Measurements from ENCODE around the gene TRMT1.

Gene TRMT1

DNA sequence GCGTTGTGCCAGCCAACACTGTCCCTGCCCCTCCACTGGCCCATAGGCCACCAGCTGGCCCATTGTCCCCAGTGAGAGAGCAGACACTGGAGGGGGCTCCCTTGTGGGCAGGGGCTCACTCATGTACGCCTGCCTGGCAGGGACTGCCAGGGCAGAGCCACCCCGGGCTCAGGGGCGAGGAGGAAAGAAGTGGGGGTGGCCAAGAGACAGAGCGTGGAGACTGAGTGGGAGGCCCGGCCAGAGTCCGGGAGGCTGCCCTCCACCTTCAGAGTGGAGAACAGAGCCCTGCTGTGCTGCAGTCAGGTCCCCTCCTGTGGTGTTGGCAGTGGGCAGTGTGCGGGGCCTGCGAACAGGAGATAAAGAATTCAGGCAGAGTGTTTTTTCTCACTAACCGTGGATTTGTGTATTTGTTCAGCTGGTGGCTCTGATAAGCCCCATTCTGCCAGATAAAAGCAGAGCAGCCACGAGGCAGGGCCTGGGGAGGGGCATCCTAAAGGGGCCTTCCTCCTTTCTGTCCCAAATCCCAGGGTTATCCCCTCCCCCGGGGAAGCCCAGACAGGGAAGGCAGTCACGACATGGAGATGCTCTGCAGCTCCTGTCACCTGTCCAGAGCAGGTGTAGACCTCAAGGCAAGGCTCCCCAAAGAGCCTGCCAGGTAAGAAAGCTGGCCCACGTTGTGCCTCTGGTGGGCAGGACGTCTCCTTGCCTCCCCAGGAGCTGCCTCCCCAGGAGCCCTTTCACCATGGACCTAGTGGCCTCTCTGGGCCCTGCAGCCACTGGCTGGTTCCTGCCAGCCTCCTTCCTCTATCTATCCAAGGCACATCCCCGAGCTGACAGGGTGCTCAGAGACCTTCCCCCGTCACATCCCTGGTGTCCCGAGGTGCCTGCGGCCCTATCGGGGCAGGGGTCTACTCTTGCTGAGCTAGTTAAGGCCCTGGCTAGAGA is 46.9 kb downstream of the TRMT1 start:
- no peak for DNase-seq

DNA sequence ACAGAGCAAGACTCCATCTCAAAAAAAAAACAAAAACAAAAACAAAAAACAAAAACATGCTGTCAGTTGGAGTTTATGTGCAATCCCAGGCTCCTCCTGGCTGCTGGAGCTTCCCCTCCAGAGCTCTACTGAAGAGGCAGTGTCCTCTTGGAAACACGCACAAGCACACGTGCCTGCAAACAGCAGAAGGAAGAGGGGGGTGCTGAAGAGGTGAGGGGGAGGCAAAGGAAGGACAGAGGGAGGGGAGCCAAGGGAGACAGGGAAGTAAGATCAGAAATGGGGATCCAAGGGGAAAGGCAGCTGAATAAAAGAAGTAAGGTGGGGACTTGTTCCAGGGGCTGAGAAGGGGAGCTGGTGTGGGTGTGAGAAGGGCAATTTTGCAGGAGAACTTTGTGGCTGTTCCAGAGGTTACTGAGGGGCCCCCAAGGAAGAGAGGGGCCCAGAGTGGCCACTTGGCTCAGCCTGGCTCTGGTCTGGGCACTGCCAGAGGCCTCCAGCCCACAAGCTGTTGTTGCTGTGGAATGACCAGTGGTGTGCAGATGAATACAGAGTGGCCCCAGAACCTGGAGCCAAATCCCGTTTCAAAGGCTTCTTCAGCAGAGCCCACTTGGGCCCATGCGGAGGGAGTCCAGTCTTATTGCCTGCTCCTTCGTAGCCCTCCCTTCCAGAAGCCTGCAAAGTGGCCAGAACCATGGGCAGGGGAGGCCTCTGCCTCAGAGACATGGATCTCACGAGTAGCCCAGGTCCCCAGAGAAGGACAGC is 48.3 kb downstream of the TRMT1 start:
- DNase-seq = no peak

DNA sequence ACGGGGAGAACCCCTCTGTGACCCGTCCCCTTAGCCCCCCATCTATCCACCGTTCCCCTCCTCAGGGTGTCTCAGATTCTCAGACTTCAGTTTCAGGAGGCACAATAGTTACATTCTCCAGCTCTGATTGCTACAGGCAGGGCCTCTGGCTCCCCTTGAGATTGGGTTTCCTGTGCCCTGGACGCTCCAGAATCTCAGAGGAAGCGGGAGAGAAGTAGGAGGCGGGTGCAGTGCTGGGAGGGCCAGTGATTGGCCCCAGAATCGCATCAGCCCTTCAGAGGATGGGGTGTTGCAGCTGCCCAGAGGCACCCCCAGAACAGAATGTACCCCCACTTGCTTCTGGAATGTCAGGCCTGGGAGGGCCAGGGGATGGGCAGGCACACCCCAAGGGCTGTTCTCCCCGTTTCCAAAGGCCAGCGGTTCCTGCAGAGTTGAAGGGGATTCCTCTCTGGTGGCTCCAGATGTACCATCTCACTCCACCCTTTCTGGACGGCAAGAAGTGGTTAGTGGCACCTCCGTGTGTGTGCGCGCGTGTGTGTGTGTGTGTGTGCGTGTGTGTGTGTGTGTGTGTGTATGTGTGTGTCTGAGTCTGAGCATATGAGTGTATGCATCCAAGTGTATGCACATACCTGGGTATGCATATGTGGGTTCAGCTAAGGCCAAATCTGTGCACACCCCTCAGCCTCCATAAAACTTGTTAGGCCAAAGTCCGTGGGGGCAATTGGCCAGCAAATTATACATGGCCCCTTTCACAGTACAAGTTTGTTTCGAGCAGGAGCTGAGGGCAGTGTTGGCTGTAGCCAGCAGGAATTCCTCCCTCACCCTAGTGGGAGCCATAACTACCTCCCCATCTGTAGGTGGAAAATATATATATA is 49.4 kb downstream of the TRMT1 start:
- no peak for DNase-seq

DNA sequence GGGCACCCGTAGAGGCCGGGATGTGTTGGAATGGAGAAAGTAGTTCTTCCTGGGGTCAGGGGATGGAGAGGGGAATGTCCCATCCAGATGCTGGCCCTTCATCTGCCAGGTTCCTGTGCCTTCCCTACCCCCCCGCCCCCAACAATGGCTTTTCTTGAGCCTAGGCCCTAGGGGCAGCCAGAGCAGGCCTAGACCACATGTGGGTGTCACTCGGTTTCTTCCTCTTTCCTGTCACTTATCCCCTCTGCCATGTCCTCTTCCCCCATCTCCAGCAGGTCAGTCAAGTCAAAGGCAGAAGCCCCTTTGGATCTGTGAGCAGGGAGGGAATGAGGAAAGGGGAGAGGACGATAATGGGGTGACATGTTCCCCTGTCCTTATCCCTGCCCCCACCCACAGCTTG is 50.3 kb downstream of the TRMT1 start:
- DNase-seq = no peak

DNA sequence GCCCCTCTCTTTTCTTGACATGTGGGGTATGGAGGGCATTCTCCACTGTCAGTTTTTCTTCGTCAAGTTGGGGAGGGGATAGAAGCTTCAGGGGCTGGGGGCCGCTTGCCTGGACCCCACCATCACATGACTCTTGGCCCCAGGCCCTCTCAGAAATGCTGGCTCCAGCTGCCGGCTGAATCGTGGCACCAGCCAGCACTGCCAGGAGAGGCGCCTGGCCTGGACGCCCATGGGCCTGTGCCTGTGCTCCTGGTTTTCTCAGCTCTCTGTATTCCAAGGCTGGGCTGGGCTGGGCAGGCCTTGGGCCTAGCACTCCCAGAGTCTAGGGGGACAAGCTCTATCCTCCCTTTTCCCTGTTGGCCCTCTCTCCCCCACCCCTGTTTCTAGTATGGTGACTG is 52.4 kb downstream of the TRMT1 start:
- no peak for DNase-seq

DNA sequence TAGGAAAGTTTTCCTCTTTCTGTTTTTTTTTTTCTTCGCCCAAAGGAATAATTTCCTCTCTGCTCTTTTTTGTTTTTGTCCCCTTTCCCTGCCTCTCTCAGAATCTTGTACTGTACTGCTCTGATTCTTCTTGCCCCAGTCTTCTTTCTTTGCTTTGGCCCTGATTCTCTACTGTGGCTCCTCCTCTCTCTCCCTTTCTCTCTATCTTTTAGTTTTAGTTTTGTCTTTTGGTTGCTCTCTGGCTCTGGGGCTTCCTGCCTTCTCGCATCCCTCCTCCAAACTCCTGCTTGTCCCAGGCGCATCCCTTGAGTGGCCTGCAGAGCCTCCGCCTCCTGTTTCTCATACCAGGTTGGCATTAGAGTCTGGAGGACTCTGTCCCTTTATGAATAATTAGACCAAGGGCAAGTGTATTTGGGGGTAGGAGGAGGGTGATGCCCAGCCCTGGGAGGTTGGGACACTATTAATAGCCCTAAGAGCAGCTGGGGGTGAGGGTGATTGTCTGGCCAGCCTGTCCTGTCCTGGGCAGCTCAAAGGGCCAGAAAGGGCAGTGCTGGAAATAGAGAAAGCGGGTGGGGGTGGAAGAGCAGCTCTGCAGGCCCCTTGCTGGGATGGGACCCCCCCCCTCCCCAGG is 53.0 kb downstream of the TRMT1 start:
- no peak for DNase-seq

DNA sequence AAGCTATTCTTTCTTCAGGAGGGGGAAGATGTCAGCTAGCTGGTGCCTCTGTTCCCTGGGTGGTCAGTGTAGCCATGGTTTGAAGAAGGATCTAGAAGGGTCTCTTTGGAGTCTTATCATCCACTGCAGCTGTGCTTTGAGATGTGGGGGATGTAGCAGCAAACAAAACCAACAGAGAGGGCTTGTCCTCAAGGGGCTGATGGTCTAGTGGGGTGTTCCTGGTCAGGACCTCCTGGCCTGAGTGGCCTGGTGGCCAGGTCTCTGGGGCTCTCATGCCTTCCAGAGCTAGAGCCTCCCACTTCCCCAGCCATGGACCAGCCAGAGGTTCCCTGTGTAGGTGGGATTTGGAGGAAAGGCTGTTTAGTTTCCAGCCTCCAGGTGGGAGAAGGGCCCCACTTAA is 54.2 kb downstream of the TRMT1 start:
- no peak for DNase-seq

DNA sequence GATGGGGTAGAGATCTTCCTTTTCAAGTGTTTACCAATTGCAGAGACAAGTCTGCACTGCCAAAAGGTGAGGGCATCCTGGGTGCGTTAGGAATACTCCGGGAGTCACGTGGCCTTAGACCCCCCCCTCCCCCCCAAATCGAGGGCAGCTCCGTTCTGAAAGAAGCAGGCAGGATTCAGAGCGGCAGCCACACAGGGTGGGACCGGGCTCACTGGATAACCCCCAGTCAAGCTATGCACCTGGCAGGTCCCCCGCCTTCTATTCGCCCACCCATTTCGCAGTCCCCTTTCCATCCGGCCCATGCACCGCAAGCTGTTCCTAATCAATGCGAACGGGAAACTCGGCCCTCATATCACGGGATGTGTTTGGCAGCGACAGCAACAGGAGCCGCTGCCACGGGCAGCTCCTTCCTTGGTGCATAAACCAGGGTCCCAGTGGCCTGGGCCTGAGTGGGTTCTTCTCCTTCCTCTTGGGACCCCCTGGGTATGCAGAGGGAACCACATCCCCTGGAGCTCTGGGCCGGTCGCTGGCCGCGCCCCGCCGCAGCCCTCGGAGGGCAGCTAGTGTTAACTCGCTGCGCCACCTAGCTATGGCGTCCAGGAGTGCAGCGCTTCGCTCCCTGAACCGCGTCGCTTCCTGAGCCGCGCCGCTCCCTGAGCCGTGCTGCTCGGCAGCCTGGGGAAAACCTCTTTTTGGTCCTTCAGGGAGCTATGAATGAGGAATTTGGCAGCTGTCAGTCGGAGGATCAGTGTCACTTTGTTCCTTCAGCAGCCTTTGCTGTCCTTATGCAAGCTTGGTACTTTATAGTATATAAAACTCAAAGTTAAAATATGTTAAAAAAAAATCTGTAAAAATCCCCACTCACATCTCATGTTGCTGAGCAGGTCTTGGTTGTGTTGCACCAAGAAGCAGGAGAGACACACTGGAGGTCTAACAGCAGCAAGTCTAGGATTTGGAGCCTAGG is 55.3 kb downstream of the TRMT1 start:
- DNase-seq = peak; percentile 20

DNA sequence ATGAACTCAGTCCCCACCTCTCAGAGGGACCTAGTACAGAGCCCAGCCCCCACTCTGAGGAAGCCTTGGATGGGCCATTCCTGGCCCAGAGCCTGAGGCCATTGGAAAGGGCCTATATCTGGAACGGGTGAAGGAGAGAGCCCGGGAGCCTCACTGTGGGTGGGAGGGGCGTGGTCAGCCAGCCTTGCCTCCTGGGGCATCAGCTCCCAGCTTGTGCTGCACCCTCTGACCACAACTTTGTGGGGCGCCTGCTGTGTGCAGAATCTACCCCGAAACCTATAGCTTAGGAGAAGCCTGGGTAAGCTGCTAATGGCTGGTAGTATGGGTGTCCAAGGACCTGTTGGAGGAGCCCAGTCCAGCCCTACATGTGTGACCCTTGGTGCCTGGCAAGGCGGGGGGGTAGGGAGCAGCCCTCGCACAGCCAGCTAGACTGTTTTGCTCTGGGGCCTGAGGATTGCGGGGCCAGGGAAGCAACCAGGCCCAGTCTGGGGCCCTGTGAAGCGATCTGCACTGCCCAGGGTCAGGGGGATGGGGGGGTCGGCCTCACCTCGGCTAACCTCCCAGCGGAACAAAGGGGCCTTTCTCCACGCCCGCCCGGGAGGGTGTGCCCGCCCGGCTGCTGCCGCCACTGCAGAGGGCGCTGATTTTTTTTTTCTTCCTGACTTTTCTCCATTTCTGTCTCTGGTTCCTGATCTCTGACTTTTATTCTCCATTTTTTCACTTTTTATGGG is 56.1 kb downstream of the TRMT1 start:
- no peak for DNase-seq

DNA sequence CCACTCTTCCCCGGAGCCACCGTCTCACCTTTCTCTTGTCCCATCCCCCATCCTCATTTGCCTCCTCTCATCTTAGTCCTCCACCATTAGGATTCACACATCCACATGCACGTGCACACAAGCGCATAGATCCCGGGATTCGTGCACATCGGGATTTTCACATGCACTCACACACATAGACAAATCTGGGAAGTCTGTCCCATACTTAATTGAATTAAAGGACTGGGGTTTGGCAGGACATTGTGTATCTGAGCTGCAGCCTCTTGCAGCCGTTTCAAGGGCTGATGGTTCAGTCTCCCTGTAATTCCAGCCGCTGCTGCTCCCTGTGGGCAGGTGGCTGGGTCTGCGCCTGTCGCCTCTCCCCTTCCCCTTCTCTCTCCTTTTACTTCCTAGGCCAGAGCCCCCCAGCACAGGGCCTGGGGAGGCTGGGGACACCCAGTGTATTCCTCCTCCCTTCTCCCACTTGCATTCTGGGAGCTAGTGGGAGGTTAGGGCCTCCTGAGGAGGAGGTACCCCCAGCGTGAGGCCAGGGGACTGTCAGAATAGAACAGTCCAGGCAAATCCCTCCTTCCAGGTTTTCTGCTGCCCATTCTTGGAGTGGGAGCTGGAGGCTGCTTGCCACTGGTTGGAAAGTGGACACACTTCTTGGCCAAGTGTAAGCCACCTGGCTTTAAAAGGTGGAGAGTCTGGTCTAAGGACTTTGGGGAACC is 57.4 kb downstream of the TRMT1 start:
- DNase-seq = no peak

DNA sequence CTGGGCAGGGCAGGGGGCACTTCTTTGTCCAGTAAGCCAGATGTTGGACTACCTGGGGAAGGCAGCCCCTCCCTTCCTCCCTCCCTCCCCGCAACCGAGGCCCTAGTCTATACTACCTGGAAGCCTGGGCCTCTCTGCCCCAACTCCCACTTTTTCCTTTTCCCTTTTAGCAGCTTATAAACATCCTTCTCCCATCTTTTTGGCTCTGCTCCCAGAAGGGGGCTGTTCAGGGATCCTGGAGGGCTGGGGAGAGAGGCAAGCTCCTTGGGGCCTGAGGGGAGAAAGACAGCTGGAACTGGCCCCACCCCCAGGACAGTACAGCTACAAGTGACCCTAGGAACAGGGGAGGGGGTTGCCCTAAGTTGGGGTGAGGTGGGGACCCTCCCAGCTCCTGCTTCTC is 58.8 kb downstream of the TRMT1 start:
- DNase-seq = no peak

DNA sequence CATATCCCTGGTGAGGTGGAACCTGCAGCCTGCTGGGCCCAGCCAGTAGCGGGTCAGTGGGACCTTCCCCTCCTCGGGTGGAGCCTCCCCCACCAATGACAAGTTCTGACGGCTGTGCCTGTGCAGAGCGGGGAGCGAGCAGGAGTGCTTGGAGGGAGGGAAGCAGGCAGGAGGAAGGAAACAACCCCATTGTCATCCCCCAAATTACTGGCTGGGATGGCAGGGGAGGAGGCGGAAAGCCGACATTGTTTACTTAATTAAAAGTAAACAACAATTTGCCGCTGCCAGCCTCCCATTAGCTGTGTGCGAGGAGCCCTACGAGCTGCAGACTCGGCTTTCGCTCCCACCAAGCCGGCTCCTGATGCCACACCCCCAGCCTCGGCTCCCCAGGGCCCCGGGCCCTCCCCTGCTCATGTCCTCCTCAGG is 59.4 kb downstream of the TRMT1 start:
- no peak for DNase-seq

DNA sequence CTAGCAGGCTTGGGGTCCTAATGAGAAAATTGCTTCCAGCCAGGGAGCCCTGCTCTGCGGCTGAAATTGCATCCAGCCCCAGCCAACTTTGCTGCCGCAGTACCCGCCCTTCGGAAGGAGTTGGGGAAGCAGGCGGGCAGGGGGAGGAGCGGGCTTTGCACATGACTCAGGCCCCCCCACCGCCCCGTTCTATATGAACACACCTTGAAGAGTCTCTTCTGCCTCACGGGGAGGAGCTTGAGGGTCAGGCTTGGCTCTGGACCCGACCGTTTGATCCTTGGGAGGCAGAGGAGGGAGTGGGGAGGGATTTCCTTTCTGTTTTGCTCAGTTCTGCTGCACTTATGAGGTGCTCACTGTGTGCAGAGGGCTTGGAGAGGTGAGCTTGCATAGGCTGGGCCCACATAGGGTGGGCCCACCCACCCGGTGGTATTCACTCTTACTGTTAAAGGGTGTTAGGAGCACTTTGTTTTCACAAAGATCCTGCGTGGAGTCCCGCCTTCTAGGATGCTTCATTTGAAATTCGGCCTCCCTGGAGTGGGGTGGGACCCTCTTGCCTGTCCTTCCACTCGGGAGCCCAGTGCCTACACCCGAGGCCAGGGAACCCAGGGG is 60.4 kb downstream of the TRMT1 start:
- no peak for DNase-seq

DNA sequence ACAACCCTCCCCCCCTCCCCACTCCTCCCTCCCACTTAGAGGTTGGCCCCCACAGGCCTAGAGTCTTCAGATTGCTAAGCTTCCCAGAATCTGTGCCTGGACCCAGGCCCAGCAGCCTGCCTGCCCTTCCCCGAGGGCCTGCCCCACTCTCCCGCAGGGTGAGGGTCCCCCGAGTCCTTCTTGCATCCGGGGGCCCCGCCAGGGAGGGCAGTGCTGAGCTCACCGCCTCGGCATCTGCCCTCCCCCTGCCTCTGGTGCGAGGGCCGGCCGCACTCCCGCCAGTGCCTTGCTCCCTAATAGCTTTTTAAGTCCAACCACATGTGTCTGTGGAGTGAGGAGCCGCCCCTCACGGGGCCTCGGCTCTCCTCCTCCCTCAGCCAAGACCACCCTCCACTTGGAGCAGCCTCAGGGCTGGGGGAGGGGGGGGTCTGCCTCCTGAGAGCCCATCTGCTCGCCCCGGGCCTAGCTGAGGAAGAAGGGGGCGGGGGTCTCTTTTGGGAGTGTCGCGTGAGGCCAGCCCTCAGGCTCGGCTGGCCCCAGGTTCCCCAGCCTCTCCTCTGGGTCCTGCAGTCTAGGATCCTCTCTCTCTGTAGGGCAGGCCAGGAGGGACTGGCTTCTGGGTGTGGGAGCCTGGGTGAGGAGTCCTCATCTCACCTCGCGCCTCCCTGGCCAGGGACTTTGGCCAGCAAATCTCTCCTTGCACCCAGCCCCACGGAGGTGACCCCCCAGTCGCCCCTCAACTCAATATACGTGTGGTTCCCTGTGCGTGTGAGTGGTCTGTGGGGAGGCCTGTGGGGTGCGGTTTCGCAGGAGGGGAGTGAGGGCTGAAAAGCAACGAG is 61.1 kb downstream of the TRMT1 start:
- no peak for DNase-seq
